Esophagus squamous epithelium (tissue), 4 donors: ENCODE data around the gene ARMC9.
"Not testable (repeated sequence)": the region's sequence is repeated elsewhere in the genome, so short reads cannot be mapped to it uniquely, and the experiment has no call there.

ENCODE experiments used
- POLR2A ChIP-seq, 4 donors: fragments of 450-650 bp; IDR thresholded peaks; one replicate each; pipeline ENCODE4 v1.6.1; 2017; ENCODE audit warnings: antibody characterized with exemption in 4 of 4, mild to moderate bottlenecking in 4 of 4, moderate library complexity in 3 of 4
- TF ChIP-seq, protein P1 (sequence below), 6 experiments: fragments of 450-650 bp in 4 of 6; fragments of 200-600 bp in 2 of 6; sonication (generic) in 2 of 6; IDR thresholded peaks; one replicate each; pipeline ENCODE4 v1.5.1; 2016 to 2019; ENCODE audit warnings: antibody characterized with exemption in 6 of 6, mild to moderate bottlenecking in 4 of 6, moderate library complexity in 4 of 6

DNA sequence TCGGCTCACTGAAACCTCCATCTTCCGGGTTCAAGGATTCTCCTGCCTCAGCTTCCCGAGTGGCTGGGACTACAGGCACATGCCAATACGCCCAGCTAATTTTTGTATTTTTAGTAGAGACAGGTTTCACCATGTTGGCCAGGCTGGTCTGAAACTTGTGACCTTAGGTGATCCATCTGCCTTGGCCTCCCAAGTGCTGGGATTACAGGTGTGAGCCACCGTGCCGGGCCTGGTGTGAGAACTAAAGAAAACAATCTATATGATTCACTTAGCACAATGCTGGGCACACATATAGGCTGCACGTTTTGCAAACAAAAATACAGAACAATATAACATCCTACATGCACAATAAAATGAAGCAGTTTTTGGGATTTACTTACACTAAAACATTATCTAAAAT, 1.2 kb upstream of the ARMC9 start:
- TF ChIP-seq, protein P1, sequence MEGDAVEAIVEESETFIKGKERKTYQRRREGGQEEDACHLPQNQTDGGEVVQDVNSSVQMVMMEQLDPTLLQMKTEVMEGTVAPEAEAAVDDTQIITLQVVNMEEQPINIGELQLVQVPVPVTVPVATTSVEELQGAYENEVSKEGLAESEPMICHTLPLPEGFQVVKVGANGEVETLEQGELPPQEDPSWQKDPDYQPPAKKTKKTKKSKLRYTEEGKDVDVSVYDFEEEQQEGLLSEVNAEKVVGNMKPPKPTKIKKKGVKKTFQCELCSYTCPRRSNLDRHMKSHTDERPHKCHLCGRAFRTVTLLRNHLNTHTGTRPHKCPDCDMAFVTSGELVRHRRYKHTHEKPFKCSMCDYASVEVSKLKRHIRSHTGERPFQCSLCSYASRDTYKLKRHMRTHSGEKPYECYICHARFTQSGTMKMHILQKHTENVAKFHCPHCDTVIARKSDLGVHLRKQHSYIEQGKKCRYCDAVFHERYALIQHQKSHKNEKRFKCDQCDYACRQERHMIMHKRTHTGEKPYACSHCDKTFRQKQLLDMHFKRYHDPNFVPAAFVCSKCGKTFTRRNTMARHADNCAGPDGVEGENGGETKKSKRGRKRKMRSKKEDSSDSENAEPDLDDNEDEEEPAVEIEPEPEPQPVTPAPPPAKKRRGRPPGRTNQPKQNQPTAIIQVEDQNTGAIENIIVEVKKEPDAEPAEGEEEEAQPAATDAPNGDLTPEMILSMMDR (IDR thresholded peaks at IDR 0.05), result not testable (repeated sequence)
- TF ChIP-seq POLR2A (IDR thresholded peaks at IDR 0.05), result not testable (repeated sequence)
